HuH-7 (cell line): ENCODE measurements around the gene CNGB1.
A peak's percentile ranks its signal among the peaks of the same experiment; 100 is the strongest.
"Not testable (repeated sequence)": the region's sequence is repeated elsewhere in the genome, so short reads cannot be mapped to it uniquely, and the experiment has no call there.

Experiments
- DNase-seq: peaks from one replicate; pipeline ENCODE4 v3.0.0; 2011; ENCODE audit warnings: low spot score

CNGB1 gene

DNA sequence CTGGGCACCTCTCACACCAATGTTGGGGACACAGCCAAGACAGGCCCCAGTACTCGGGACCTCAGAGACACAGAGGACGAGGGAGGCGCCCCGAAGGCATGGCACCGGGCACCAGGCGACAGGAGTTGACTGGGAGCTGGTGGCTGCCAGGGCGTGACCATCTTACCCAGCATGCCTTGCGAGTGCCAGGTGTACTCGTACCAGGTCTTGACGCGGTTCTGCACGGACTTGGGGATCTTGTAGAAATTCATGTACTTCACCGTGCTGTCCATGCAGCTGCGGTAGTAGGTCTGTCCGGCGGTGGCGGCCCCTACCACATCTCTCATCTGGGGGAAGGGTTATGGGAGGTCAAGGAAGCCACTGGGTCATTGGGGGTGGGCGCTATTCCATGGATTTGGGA is 67.3 kb downstream of the CNGB1 start:
- no peak for DNase-seq

DNA sequence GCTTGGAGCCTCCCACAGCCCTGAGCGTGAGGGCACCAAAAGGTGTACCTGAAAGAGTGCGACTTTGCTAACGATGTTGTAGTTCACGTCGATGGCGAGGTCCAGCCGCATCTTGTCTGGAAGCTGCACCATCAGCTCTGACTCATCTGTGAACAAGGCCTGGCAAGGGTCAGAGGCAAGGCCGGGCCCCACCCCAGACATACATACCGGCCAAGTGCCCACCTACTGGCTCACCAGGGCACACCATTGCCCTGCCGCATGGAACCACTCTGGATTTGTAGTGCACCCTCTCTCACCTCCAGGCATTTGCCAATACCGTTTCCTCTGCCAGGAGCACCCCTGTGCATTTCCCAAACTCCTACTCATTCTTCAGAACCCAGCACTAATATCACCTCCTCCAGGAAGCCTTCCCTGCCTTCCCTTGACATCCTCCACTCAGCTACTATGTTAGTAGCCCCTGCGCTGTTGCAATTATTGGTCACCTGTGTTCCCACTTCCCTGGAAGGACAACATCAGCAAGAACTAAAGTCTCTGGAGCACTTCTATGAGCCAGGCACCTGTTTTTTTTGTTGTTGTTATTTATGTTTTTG is 69.4 kb downstream of the CNGB1 start:
- no peak for DNase-seq

DNA sequence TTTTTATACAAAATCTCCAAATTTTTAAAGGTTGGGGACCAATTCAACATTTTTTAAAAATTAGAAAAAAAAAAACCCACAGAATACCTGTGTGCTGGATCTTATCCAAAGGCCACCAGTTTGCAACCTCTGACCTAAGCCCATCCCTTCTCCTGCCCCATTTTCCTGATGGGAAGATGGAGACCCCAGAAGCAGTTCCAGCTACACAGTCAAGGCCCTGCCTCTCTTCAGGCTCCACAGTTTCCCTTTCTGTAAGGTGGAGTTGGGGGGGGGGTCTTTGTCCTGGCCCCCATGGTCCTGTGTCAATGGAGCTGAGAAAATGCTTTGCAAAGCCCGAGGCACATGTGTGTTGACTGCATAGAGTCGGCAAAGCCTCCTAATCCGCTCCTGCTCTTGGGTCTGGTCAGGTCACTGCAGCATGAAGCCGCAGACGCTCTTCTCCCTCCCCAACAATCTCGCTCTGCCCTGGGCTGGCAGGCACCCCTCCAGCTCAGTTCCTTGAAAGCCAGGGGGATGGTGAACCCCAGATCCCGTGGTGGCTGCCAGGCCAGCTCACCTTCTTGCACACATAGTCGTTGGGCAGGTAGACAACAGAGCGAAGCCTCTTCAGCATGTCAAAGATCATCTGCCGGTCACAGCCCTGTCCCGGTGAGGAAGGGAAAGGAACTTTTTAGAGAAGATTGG is 70.0 kb downstream of the CNGB1 start:
- no peak for DNase-seq

- DNase-seq: peak; percentile 57
Measured at GRCh38 chr16:57899771-57900661, 70.9 kb downstream of the CNGB1 start.

- no peak for DNase-seq
Measured at GRCh38 chr16:57898961-57899360, 72.0 kb downstream of the CNGB1 start.

GRCh38 chr16:57897996-57898395 is 72.9 kb downstream of the CNGB1 start:
- DNase-seq: no peak

DNA sequence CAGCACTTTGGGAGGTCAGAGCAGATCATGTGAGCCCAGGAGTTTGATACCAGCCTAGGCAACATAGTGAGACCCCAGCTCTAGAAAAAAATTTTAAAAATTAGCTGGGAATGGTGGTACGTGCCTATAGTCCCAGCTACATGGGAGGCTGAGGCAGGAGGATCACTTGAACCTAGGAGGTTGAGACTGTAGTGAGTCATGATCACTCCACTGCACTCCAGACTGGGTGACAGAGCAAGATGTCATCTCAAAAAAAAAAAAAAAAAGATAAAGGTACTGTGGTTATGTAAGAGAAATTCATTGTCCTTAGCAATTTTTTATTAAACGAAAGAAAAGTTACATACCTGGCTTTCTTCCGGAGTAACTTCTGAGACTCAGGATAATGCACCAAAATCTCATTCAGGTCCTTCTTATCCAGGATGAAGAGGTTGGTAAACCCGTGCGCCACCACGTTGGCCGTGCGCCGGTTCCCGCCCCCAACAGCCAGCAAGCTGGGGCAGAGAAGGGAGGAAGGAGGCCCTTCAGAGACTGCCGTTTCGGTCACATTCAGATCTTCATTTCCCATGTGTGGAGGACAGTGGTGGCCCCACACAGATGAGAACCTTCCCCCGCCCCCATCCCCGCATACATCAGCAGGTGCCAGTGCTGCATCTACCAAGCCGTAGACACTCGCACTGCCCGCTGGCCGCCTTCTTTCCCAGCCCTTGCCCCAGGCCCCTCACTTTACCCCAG is 73.7 kb downstream of the CNGB1 start:
- DNase-seq: no peak

DNA sequence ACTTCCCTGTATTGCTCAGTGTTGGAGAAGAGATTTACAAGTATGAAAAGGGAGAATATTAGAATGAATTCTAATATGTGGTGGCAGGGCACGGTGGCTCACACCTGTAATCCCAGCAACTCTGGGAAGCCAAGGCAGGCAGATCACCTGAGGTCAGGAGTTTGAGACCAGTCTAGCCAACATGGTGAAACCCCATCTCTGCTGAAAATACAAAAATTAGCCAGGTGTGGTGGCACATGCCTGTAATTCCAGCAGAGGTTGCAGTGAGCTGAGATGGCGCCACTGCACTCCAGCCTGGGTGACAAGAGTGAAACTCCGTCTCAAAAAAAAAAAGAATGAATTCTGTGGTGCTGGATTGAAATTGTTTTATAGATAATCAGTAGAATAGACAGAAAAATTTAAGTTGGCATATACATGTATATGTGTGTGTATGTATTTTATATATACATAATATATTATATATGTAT is 75.8 kb downstream of the CNGB1 start:
- not testable (repeated sequence) for DNase-seq

DNA sequence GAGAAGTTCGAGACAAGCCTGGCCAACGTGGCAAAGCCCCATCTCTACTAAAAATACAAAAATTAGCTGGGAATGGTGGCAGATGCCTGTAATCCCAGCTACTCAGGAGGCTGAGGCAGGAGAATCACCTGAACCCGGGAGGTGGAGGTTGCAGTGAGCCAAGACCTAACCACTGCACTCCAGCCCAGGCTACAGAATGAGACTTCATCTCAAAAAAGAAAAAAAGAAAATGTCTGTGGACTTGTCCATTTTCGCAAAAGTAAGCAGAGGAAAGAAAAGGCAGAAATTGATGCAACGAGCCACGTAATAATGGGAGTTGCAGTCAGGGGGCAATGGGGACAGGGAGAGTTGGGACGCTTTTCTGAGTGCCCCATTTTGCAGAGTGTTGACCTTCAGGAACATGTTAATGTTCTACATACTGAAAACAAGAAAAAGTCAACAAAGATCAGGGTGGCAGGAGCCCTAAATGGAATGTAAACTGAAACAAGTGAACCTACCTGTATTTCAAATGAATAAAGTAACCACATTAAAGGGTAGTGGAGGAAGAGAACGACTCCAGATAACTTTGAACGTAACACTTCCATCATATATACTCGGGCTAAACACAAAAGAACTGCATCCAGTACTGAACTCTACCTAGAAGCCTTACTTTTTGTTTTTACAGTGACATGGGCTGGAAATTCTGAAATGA is 76.4 kb downstream of the CNGB1 start:
- peak; percentile 46 for DNase-seq

- peak; percentile 53 for DNase-seq
Measured at GRCh38 chr16:57893559-57894389, 77.2 kb downstream of the CNGB1 start.

GRCh38 chr16:57893217-57893558 is 77.7 kb downstream of the CNGB1 start:
- DNase-seq: no peak

GRCh38 chr16:57892447-57893096 is 78.4 kb downstream of the CNGB1 start:
- DNase-seq: no peak

DNA sequence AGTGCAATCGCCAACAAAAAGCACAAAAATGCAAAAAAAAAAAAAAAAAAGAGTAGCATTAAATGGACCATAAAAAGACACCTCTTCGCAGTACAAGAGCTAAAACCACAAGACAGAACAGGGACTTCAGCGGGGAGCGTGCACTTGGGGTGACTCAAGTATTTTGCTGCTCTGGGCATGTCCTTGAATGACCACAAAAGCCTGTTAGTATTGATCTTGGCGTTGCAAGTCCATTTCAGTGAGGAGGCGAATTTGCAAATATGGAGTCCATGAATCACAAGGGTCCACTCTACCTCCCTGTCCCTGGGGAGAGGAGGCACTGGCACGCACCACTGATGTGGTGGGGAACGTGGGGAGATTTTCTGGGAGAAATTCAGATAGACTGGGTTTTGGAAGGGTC is 78.9 kb downstream of the CNGB1 start:
- DNase-seq: no peak

- no peak for DNase-seq
Measured at GRCh38 chr16:57890752-57891111, 80.2 kb downstream of the CNGB1 start.

DNA sequence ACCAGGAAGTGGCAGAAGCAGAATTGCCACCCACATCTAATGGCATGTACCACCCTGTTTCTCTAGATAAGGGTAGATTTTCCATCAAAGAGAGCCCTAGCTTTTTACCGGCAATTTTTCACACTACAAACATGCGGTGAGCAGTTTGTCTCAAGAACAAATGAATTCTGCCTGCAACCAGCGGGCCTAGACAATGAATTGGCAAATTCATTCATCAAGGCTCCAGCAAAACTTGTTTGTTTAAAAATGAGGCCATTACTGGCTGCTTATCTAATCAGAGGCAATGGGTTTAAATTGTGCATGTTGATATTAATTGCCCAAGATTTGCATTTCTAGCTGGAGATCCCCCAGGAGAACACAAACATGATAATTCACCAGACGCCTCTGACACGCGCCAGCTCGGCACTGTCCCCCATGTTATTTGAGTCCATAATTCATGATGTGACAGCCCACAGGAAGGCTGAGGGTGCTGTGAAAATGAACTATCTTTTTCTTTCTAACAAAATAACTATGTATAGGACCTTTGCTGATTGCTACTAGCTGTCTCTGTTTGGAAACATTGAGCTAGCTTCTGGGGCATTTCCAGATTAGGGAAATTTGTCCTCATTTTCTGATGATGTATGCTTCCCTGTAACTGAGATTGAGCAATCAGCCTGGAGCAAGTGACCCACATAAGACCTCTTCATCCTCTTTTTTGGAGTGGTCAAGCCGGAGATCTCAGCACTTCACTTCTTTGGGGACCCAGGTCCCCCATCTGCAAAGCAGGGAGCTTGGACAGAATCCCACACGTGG is 80.8 kb downstream of the CNGB1 start:
- peak; percentile 26 for DNase-seq

GRCh38 chr16:57889522-57889921 is 81.4 kb downstream of the CNGB1 start:
- no peak for DNase-seq

GRCh38 chr16:57889111-57889510 is 81.8 kb downstream of the CNGB1 start:
- DNase-seq: no peak

DNA sequence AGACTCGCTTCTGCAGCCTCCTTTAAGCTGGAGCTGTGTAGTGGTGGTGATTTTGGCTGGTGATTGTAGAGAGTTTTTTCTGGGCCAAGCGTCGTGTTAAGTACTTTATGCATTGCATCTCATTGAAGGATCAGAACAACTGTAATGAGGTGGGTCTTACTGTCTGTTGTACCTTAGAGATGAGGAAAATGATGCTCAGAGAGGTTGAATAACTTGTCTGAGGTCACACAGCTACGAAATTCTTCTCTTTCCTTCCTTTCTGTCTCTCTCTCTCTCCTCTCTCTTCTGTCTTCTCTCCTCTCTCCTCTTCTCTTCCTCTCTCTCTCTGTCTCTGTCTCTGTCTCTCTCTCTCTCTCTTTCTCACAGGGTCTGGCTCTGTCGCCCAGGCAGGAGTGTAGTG is 82.8 kb downstream of the CNGB1 start:
- no peak for DNase-seq

DNA sequence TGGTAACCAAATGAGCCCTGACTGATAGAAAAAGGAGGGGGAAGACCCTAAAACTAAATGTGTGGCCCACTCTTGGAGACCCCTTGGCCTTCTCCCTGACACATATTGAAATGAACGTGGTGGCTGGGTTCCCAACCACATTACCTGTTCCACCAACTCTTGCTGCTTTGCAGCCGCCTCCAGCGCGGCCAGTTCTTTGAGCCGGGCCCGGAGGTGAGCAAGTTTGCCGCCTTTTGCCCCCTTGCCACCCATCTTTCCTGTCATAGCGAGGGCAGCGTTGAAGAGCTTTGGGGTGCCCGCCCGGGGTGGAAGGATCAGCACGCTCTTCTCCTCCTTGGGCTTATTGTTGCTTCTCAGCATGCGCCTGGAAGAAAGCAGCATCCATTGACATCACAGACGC is 83.2 kb downstream of the CNGB1 start:
- no peak for DNase-seq

DNA sequence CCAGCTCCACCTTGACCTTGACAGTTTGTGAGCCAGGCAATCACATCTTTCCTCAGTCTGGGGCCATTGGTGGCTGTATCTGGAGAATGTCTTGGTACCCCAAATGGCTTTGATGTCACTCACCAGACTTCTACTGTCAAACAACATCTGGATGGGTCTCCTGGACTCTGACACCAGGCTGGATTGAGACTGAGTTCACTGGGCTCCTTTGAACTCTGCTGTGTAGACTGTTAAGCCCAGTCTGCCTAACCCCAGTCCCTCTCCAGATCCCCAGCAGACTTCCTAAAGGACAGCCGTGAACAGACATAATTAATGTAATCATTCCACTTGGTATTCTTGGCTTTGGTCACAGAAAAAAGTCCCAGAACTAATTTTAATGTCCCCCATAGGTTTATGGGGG is 84.5 kb downstream of the CNGB1 start:
- no peak for DNase-seq
